ENCODE results near the gene CALHM3. TPM values are rescaled to one million over a fixed set of nuclear protein-coding genes. Genes with fewer than 3 reads are reported as not detected.

CALHM3 gene
- total and polyA plus RNA-seq, 2 donors (not counting 3 experiments of a cell fraction or from before 2014, with no cell fraction given), result not detected

- Histone ChIP-seq H3K4me3 (replicated peaks in 1 of 3; ENCODE audit: insufficient read depth in 1 of 3, low read depth in 1 of 3, low read length in 3 of 3) (no peak overlapping the region), H3K27ac (ENCODE audit: insufficient read depth, low read depth, low read length) (no peak overlapping the region), H3K9me1 (replicated peaks; ENCODE audit: control insufficient read depth, extremely low read depth, insufficient read depth, low read length) (no peaks in the 10 kb centered on the region), H3K27me3 (ENCODE audit: control insufficient read depth in 2 of 2, insufficient read depth in 2 of 2, low read length in 2 of 2) (peaks cover 26 to 27% of the 10 kb centered on the region in 2 experiments), H2AFZ (ENCODE audit: low read depth, low read length) (no peak overlapping the region), H3K4me1 (ENCODE audit: control insufficient read depth, extremely low read depth, insufficient read depth, low read length) (peaks cover 10% of the 10 kb centered on the region), H3K79me2 (ENCODE audit: control insufficient read depth, insufficient read depth, low read length) (no peaks in the 10 kb centered on the region), H3K36me3 (ENCODE audit: control insufficient read depth in 2 of 2, extremely low read depth in 1 of 2, insufficient read depth in 2 of 2, low read length in 2 of 2) (no peaks in the 10 kb centered on the region), H3K4me2 (ENCODE audit: insufficient read depth, low read length) (no peak overlapping the region), H3K9ac (replicated peaks; ENCODE audit: extremely low read depth, insufficient read depth, low read length) (no peak overlapping the region), H3K9me3 (replicated peaks; ENCODE audit: control insufficient read depth, insufficient read depth, low read length) (no peaks in the 10 kb centered on the region), H4K20me1 (replicated peaks; ENCODE audit: control insufficient read depth, extremely low read depth, insufficient read depth, low read length) (no peaks in the 10 kb centered on the region)
- no TSS peak for BruUV-seq (replicated peaks)
- DNase-seq (ENCODE audit: low read depth, low spot score), result no peak
- no peak for TF ChIP-seq POLR2AphosphoS5 (IDR thresholded peaks at IDR 0.05; ENCODE audit: insufficient read depth, low read depth, low read length)
- no peak for TF ChIP-seq MAX (IDR thresholded peaks at IDR 0.05; ENCODE audit: insufficient read depth, insufficient read length)
- TF ChIP-seq GATA2 (IDR thresholded peaks at IDR 0.05; ENCODE audit: insufficient read depth, insufficient read length, low read depth, low read length), result no peak
- no peak for TF ChIP-seq JUN (IDR thresholded peaks at IDR 0.05; ENCODE audit: borderline replicate concordance, insufficient read depth, insufficient read length, low read depth)
- TF ChIP-seq FOS (IDR thresholded peaks at IDR 0.05; ENCODE audit: borderline replicate concordance, insufficient read depth, low read length), result no peak
- no peak for TF ChIP-seq POLR2A (IDR thresholded peaks at IDR 0.05; ENCODE audit: low read depth, low read length)
- CTCF ChIA-PET, result interaction anchor here (0.5 to 1.3 kb wide), 2 partner anchors 9 to 18 kb away, joined by 3 read pairs; no protein-coding TSS in a partner anchor
- dilution Hi-C loops (cut with MboI; ENCODE audit: extremely low pct_ligation_motif_present, low sequenced_read_pairs) (no loop called here), intact Hi-C loops (cut with micrococcal nuclease) (loop anchor here (5.0 kb wide), 1 partner anchor 81 kb away; no protein-coding TSS in a partner anchor)
- no peak for FAIRE-seq
- POLR2A ChIA-PET, result no interaction called here
Observed at GRCh38 chr10:103501186-103501585, 22.1 kb upstream of the CALHM3 start.

- POLR2A ChIA-PET, result no interaction called here
- no peak overlapping the region for H2AFZ ChIP-seq (ENCODE audit: low read depth, low read length)
- peaks cover 31 to 33% of the 10 kb centered on the region in 2 experiments for H3K27me3 ChIP-seq (ENCODE audit: control insufficient read depth in 2 of 2, insufficient read depth in 2 of 2, low read length in 2 of 2)
Observed at GRCh38 chr10:103500481-103500880, 21.4 kb upstream of the CALHM3 start.

More at GRCh38 chr10:103500481-103500880, 21.4 kb upstream of the CALHM3 start:
- CTCF ChIA-PET, result interaction anchor here (1.3 kb wide), 1 partner anchor 10 kb away, joined by 3 read pairs; no protein-coding TSS in a partner anchor
- Histone ChIP-seq H3K4me1 (ENCODE audit: control insufficient read depth, extremely low read depth, insufficient read depth, low read length) (peaks cover 10% of the 10 kb centered on the region), H3K9ac (replicated peaks; ENCODE audit: extremely low read depth, insufficient read depth, low read length) (no peak overlapping the region), H3K36me3 (ENCODE audit: control insufficient read depth in 2 of 2, extremely low read depth in 1 of 2, insufficient read depth in 2 of 2, low read length in 2 of 2) (no peaks in the 10 kb centered on the region), H3K4me2 (ENCODE audit: insufficient read depth, low read length) (no peak overlapping the region), H3K9me1 (replicated peaks; ENCODE audit: control insufficient read depth, extremely low read depth, insufficient read depth, low read length) (no peaks in the 10 kb centered on the region), H4K20me1 (replicated peaks; ENCODE audit: control insufficient read depth, extremely low read depth, insufficient read depth, low read length) (no peaks in the 10 kb centered on the region), H3K9me3 (replicated peaks; ENCODE audit: control insufficient read depth, insufficient read depth, low read length) (no peaks in the 10 kb centered on the region), H3K79me2 (ENCODE audit: control insufficient read depth, insufficient read depth, low read length) (no peaks in the 10 kb centered on the region), H3K4me3 (replicated peaks in 1 of 3; ENCODE audit: insufficient read depth in 1 of 3, low read depth in 1 of 3, low read length in 3 of 3) (no peak overlapping the region), H3K27ac (ENCODE audit: insufficient read depth, low read depth, low read length) (no peak overlapping the region)
- DNase-seq (ENCODE audit: low read depth, low spot score) (no peak), FAIRE-seq (no peak)
- dilution Hi-C loops (cut with MboI; ENCODE audit: extremely low pct_ligation_motif_present, low sequenced_read_pairs) (no loop called here), intact Hi-C loops (cut with micrococcal nuclease) (loop anchor here (5.0 kb wide), 1 partner anchor 82 kb away; no protein-coding TSS in a partner anchor)
- no TSS peak for BruUV-seq (replicated peaks)
- TF ChIP-seq CTCF (IDR thresholded peaks at IDR 0.05; ENCODE audit: extremely low read depth in 1 of 2, insufficient read depth in 1 of 2, low read depth in 1 of 2, low read length in 2 of 2) (no peak), MAX (IDR thresholded peaks at IDR 0.05; ENCODE audit: insufficient read depth, insufficient read length) (no peak), MYC (IDR thresholded peaks at IDR 0.05; ENCODE audit: low read depth, low read length) (no peak), POLR2AphosphoS5 (IDR thresholded peaks at IDR 0.05; ENCODE audit: insufficient read depth, low read depth, low read length) (no peak), POLR2A (IDR thresholded peaks at IDR 0.05; ENCODE audit: low read depth, low read length) (no peak)
